Loucy (cell line): ENCODE measurements around the gene PLIN5.

ENCODE experiments used
- H2AFZ ChIP-seq: fragments of 200-600 bp; sonication (generic); 2 replicates; pipeline ENCODE4 v1.6.0; 2016; ENCODE audit warnings: antibody characterized with exemption, mild to moderate bottlenecking, low read length, moderate library complexity
- H3F3A ChIP-seq: fragments of 200-600 bp; 2 replicates; pipeline ENCODE4 v1.6.0; 2016; ENCODE audit warnings: antibody characterized with exemption, low read depth, mild to moderate bottlenecking
- H3K27me3 ChIP-seq: fragments of 200-600 bp; sonication (generic); 2 replicates; pipeline ENCODE4 v1.6.1; 2014; ENCODE audit warnings: low read length, mild to moderate bottlenecking; ENCODE audit not compliant: insufficient read depth, poor library complexity, severe bottlenecking
- H3K36me3 ChIP-seq: fragments of 200-600 bp; sonication (generic); 2 replicates; pipeline ENCODE4 v1.6.1; 2016; ENCODE audit warnings: low read length; ENCODE audit not compliant: insufficient read depth
- H3K4me1 ChIP-seq: fragments of 200-600 bp; sonication (generic); 2 replicates; pipeline ENCODE4 v1.5.1; 2014; ENCODE audit warnings: low read length, mild to moderate bottlenecking; ENCODE audit not compliant: insufficient read depth, poor library complexity, severe bottlenecking
- H3K4me2 ChIP-seq: fragments of 200-600 bp; sonication (generic); 2 replicates; pipeline ENCODE4 v1.6.0; 2014; ENCODE audit warnings: antibody characterized with exemption, low read length, low read depth, mild to moderate bottlenecking; ENCODE audit not compliant: poor library complexity, severe bottlenecking
- H3K4me3 ChIP-seq: fragments of 200-600 bp; sonication (generic); 2 replicates; pipeline ENCODE4 v1.5.1; 2014; ENCODE audit warnings: low read length, mild to moderate bottlenecking, mixed read lengths; ENCODE audit not compliant: poor library complexity, severe bottlenecking
- H3K79me2 ChIP-seq: fragments of 200-600 bp; sonication (generic); 2 replicates; pipeline ENCODE4 v1.6.1; 2014; ENCODE audit warnings: low read length; ENCODE audit not compliant: insufficient read depth
- H3K9ac ChIP-seq: fragments of 200-600 bp; sonication (generic); 2 replicates; pipeline ENCODE4 v1.6.0; 2014; ENCODE audit warnings: mild to moderate bottlenecking, low read depth, low read length, moderate library complexity; ENCODE audit not compliant: poor library complexity, severe bottlenecking
- H3K9me2 ChIP-seq: fragments of 200-600 bp; sonication (generic); replicated peaks from 2 replicates; pipeline ENCODE4 v1.6.1; 2016; ENCODE audit warnings: low read depth, low read length, mixed read lengths
- H3K9me3 ChIP-seq: fragments of 200-600 bp; sonication (generic); 2 replicates; pipeline ENCODE4 v1.6.1; 2014; ENCODE audit warnings: mild to moderate bottlenecking, antibody characterized with exemption, low read length, low read depth; ENCODE audit not compliant: insufficient read depth
- H4K20me1 ChIP-seq: fragments of 200-600 bp; sonication (generic); 2 replicates; pipeline ENCODE4 v1.6.0; 2014; ENCODE audit warnings: antibody characterized with exemption, low read length, mild to moderate bottlenecking; ENCODE audit not compliant: insufficient read depth, poor library complexity, severe bottlenecking
- EZH2phosphoT487 ChIP-seq: fragments of 200-600 bp; IDR thresholded peaks from 2 replicates; pipeline ENCODE4 v1.6.1; 2018; ENCODE audit warnings: antibody characterized with exemption, mild to moderate bottlenecking, moderate library complexity, borderline replicate concordance
- TF ChIP-seq, protein P1 (sequence below): fragments of 200-600 bp; sonication (generic); conservative IDR thresholded peaks from 2 replicates; pipeline ENCODE4 v1.5.1; 2014; ENCODE audit warnings: mild to moderate bottlenecking, antibody characterized with exemption, low read length

Gene PLIN5

GRCh38 chr19:4504891-4505569, 30.0 kb downstream of the PLIN5 start:
- H3K9me2 ChIP-seq, result no peaks in the 10 kb centered on the region
- H3K4me1 ChIP-seq, result peaks cover 5% of the 10 kb centered on the region
- H3K27me3 ChIP-seq, result no peaks in the 10 kb centered on the region
- H2AFZ ChIP-seq, result no peak overlapping the region
- H3K4me2 ChIP-seq, result no peak overlapping the region
- H4K20me1 ChIP-seq, result no peaks in the 10 kb centered on the region
- no peak overlapping the region for H3K4me3 ChIP-seq
- no peak overlapping the region for H3K9ac ChIP-seq
- H3F3A ChIP-seq, result no peaks in the 10 kb centered on the region
- TF ChIP-seq, protein P1, sequence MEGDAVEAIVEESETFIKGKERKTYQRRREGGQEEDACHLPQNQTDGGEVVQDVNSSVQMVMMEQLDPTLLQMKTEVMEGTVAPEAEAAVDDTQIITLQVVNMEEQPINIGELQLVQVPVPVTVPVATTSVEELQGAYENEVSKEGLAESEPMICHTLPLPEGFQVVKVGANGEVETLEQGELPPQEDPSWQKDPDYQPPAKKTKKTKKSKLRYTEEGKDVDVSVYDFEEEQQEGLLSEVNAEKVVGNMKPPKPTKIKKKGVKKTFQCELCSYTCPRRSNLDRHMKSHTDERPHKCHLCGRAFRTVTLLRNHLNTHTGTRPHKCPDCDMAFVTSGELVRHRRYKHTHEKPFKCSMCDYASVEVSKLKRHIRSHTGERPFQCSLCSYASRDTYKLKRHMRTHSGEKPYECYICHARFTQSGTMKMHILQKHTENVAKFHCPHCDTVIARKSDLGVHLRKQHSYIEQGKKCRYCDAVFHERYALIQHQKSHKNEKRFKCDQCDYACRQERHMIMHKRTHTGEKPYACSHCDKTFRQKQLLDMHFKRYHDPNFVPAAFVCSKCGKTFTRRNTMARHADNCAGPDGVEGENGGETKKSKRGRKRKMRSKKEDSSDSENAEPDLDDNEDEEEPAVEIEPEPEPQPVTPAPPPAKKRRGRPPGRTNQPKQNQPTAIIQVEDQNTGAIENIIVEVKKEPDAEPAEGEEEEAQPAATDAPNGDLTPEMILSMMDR, result no peak
- no peak for TF ChIP-seq EZH2phosphoT487
- H3K9me3 ChIP-seq, result no peaks in the 10 kb centered on the region
- H3K36me3 ChIP-seq, result peaks cover 10% of the 10 kb centered on the region; the same call in 1 of the 2 replicates
- no peaks in the 10 kb centered on the region for H3K79me2 ChIP-seq

- no peaks in the 10 kb centered on the region for H3F3A ChIP-seq
- no peak overlapping the region for H3K4me3 ChIP-seq
- no peak overlapping the region for H2AFZ ChIP-seq
- H4K20me1 ChIP-seq, result no peaks in the 10 kb centered on the region
- H3K79me2 ChIP-seq, result no peaks in the 10 kb centered on the region
- H3K9ac ChIP-seq, result no peak overlapping the region
- H3K4me2 ChIP-seq, result no peak overlapping the region
- no peaks in the 10 kb centered on the region for H3K27me3 ChIP-seq
- H3K36me3 ChIP-seq, result peaks cover 10% of the 10 kb centered on the region; the same call in 1 of the 2 replicates
- peaks cover 5% of the 10 kb centered on the region for H3K4me1 ChIP-seq
- H3K9me3 ChIP-seq, result no peaks in the 10 kb centered on the region
- no peak for TF ChIP-seq EZH2phosphoT487
- TF ChIP-seq, protein P1, result no peak
- H3K9me2 ChIP-seq, result no peaks in the 10 kb centered on the region
These were observed 30.7 kb downstream of the PLIN5 start for GRCh38 chr19:4504297-4504701.

DNA sequence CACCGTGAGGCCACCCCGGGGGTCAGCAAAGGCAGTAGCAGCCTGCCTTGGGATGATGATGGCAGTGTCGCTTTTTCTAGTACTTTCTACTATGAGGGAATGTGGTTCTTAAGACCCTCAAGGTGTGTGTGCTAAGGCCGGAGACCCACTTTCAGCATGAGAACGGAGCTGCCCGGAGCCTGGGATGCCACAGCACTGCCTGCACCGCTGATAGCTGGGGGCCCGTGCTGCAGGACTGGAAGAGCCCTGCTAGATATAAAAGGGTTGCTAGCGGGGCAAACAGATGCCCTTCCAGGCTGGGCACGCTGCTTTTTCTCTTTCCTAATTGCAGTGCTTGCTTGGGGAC, 31.2 kb downstream of the PLIN5 start:
- no peaks in the 10 kb centered on the region for H3F3A ChIP-seq

More for the DNA sequence above, 31.2 kb downstream of the PLIN5 start:
- H3K9me2 ChIP-seq, result no peaks in the 10 kb centered on the region
- peaks cover 5% of the 10 kb centered on the region for H3K4me1 ChIP-seq
- H4K20me1 ChIP-seq, result no peaks in the 10 kb centered on the region
- no peak overlapping the region for H3K4me2 ChIP-seq
- H3K4me3 ChIP-seq, result no peak overlapping the region
- H3K36me3 ChIP-seq, result peaks cover 11% of the 10 kb centered on the region; the same call in 1 of the 2 replicates
- no peaks in the 10 kb centered on the region for H3K27me3 ChIP-seq
- H3K79me2 ChIP-seq, result no peaks in the 10 kb centered on the region
- TF ChIP-seq, protein P1, result no peak
- TF ChIP-seq EZH2phosphoT487, result no peak
- no peak overlapping the region for H2AFZ ChIP-seq
- no peaks in the 10 kb centered on the region for H3K9me3 ChIP-seq
- no peak overlapping the region for H3K9ac ChIP-seq
